ENCODE results near the gene AFAP1.

The AFAP1 gene

GRCh38 chr4:7892212-7893019, 47.2 kb downstream of the AFAP1 start:
- no peak for DNase-seq (ENCODE audit: low spot score)

GRCh38 chr4:7890635-7891393, 48.8 kb downstream of the AFAP1 start:
- no peak for DNase-seq (ENCODE audit: low spot score)

- no peak for DNase-seq (ENCODE audit: low spot score)
Observed at GRCh38 chr4:7887436-7887835, 52.2 kb downstream of the AFAP1 start.

GRCh38 chr4:7886007-7886973, 53.4 kb downstream of the AFAP1 start:
- DNase-seq (ENCODE audit: low spot score) = no peak

- DNase-seq (ENCODE audit: low spot score) = no peak
Observed at GRCh38 chr4:7885216-7886006, 54.2 kb downstream of the AFAP1 start.

- no peak for DNase-seq (ENCODE audit: low spot score)
Observed at GRCh38 chr4:7880683-7881082, 59.0 kb downstream of the AFAP1 start.

- no peak for DNase-seq (ENCODE audit: low spot score)
Observed at GRCh38 chr4:7879127-7879526, 60.5 kb downstream of the AFAP1 start.

- DNase-seq (ENCODE audit: low spot score) = no peak
Observed at GRCh38 chr4:7878323-7878722, 61.3 kb downstream of the AFAP1 start.

- no peak for DNase-seq (ENCODE audit: low spot score)
Observed at GRCh38 chr4:7877176-7877575, 62.5 kb downstream of the AFAP1 start.

- peak; percentile 42 for DNase-seq (ENCODE audit: low spot score)
Observed at GRCh38 chr4:7876201-7876875, 63.3 kb downstream of the AFAP1 start.

- no peak for DNase-seq (ENCODE audit: low spot score)
Observed at GRCh38 chr4:7874838-7875237, 64.8 kb downstream of the AFAP1 start.

- DNase-seq (ENCODE audit: low spot score) = no peak
Observed at GRCh38 chr4:7873881-7874280, 65.8 kb downstream of the AFAP1 start.

GRCh38 chr4:7872264-7872771, 67.3 kb downstream of the AFAP1 start:
- no peak for DNase-seq (ENCODE audit: low spot score)

- no peak for DNase-seq (ENCODE audit: low spot score)
Observed at GRCh38 chr4:7871356-7871755, 68.3 kb downstream of the AFAP1 start.

GRCh38 chr4:7868892-7869471, 70.7 kb downstream of the AFAP1 start:
- DNase-seq (ENCODE audit: low spot score) = no peak

- no peak for DNase-seq (ENCODE audit: low spot score)
Observed at GRCh38 chr4:7868436-7868775, 71.3 kb downstream of the AFAP1 start.

- peak; percentile 68 for DNase-seq (ENCODE audit: low spot score)
Observed at GRCh38 chr4:7867701-7868435, 71.8 kb downstream of the AFAP1 start.

- no peak for DNase-seq (ENCODE audit: low spot score)
Observed at GRCh38 chr4:7867191-7867590, 72.5 kb downstream of the AFAP1 start.

GRCh38 chr4:7865533-7865932, 74.1 kb downstream of the AFAP1 start:
- no peak for DNase-seq (ENCODE audit: low spot score)

GRCh38 chr4:7864685-7865084, 75.0 kb downstream of the AFAP1 start:
- no peak for DNase-seq (ENCODE audit: low spot score)
